Osteocyte (in vitro differentiated cells): ENCODE data around the gene GAS2L2. TPM values are rescaled to one million over a fixed set of nuclear protein-coding genes. Genes with fewer than 3 reads are reported as not detected.

Experiments
- DNase-seq: peaks from one replicate; pipeline ENCODE4 v3.0.0; 2021; ENCODE audit warnings: mixed read lengths; ENCODE audit not compliant: unreplicated experiment; ENCODE audit errors: extremely low spot score
- H3K27ac Mint-ChIP-seq: one replicate; pipeline ENCODE4 v1.8.0; 2021; ENCODE audit warnings: mild to moderate bottlenecking, mixed read lengths; ENCODE audit not compliant: unreplicated experiment
- H3K27me3 Mint-ChIP-seq: one replicate; pipeline ENCODE4 v1.8.0; 2021; ENCODE audit warnings: mixed read lengths; ENCODE audit not compliant: unreplicated experiment
- H3K36me3 Mint-ChIP-seq: one replicate; pipeline ENCODE4 v1.8.0; 2021; ENCODE audit warnings: mixed read lengths; ENCODE audit not compliant: unreplicated experiment
- H3K4me1 Mint-ChIP-seq: one replicate; pipeline ENCODE4 v1.8.0; 2021; ENCODE audit warnings: mixed read lengths; ENCODE audit not compliant: unreplicated experiment
- H3K4me3 Mint-ChIP-seq: one replicate; pipeline ENCODE4 v1.8.0; 2021; ENCODE audit warnings: mild to moderate bottlenecking, moderate library complexity, mixed read lengths; ENCODE audit not compliant: unreplicated experiment
- H3K9me3 Mint-ChIP-seq: one replicate; pipeline ENCODE4 v1.8.0; 2021; ENCODE audit warnings: mixed read lengths; ENCODE audit not compliant: unreplicated experiment
- total RNA-seq: library from RNA; stranded (reverse); gene quantifications from 2 replicates; pipeline ENCODE4 v1.2.1, GENCODE V29; 2021
- TF ChIP-seq, protein P1 (sequence below): fragments of 200-600 bp; sonication (generic); IDR thresholded peaks from 2 replicates; pipeline ENCODE4 v1.5.0; 2021; ENCODE audit warnings: antibody characterized with exemption, mild to moderate bottlenecking, moderate library complexity

Gene GAS2L2
- total RNA-seq, 1 donor from 2014 or later, result not detected

- no peaks in the 10 kb centered on the region for H3K9me3 Mint-ChIP-seq
- no peak overlapping the region for H3K27ac Mint-ChIP-seq
- TF ChIP-seq, protein P1, sequence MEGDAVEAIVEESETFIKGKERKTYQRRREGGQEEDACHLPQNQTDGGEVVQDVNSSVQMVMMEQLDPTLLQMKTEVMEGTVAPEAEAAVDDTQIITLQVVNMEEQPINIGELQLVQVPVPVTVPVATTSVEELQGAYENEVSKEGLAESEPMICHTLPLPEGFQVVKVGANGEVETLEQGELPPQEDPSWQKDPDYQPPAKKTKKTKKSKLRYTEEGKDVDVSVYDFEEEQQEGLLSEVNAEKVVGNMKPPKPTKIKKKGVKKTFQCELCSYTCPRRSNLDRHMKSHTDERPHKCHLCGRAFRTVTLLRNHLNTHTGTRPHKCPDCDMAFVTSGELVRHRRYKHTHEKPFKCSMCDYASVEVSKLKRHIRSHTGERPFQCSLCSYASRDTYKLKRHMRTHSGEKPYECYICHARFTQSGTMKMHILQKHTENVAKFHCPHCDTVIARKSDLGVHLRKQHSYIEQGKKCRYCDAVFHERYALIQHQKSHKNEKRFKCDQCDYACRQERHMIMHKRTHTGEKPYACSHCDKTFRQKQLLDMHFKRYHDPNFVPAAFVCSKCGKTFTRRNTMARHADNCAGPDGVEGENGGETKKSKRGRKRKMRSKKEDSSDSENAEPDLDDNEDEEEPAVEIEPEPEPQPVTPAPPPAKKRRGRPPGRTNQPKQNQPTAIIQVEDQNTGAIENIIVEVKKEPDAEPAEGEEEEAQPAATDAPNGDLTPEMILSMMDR, result no peak
- H3K4me3 Mint-ChIP-seq, result no peak overlapping the region
- H3K36me3 Mint-ChIP-seq, result peaks cover 4% of the 10 kb centered on the region
- no peak for DNase-seq
- peaks cover 21% of the 10 kb centered on the region for H3K4me1 Mint-ChIP-seq
- peaks cover 11% of the 10 kb centered on the region for H3K27me3 Mint-ChIP-seq
Measured at GRCh38 chr17:35735036-35735805, 17.8 kb downstream of the GAS2L2 start.

- Mint-ChIP-seq H3K36me3 (peaks cover 4% of the 10 kb centered on the region), H3K4me3 (no peak overlapping the region), H3K27ac (no peak overlapping the region), H3K9me3 (no peaks in the 10 kb centered on the region), H3K27me3 (peaks cover 3% of the 10 kb centered on the region), H3K4me1 (peaks cover 21% of the 10 kb centered on the region)
- no peak for DNase-seq
- TF ChIP-seq, protein P1, result no peak
Measured at GRCh38 chr17:35734396-35734795, 18.6 kb downstream of the GAS2L2 start.

DNA sequence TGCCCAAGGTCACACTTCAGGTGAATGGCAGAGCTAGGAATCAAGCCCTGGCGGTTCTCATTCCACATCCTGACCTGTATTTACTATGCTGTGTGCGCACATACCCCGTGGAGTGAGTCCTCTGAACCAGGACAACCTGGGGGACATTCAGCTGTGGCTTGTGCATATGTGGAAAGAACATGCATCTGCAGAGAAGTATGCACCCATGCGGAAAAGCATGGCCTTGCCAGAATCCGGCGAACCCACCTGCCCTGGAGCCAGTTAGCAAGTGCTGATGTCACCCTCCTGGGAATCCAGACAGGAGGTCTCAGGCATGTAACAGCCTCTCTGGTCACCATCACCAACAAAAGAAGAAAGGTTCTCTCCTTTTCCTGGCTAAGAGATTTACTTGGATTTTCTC, 19.7 kb downstream of the GAS2L2 start:
- Mint-ChIP-seq H3K27ac (no peak overlapping the region), H3K36me3 (peaks cover 4% of the 10 kb centered on the region), H3K27me3 (no peaks in the 10 kb centered on the region), H3K4me1 (peaks cover 24% of the 10 kb centered on the region), H3K4me3 (peak overlapping the region; percentile 81), H3K9me3 (no peaks in the 10 kb centered on the region)
- TF ChIP-seq, protein P1, result no peak
- DNase-seq, result peak; percentile 69

- H3K36me3 Mint-ChIP-seq, result peaks cover 4% of the 10 kb centered on the region
- peak overlapping the region; percentile 81 for H3K4me3 Mint-ChIP-seq
- no peaks in the 10 kb centered on the region for H3K27me3 Mint-ChIP-seq
- DNase-seq, result no peak
- H3K27ac Mint-ChIP-seq, result no peak overlapping the region
- TF ChIP-seq, protein P1, result no peak
- H3K9me3 Mint-ChIP-seq, result no peaks in the 10 kb centered on the region
- peaks cover 30% of the 10 kb centered on the region for H3K4me1 Mint-ChIP-seq
Measured at GRCh38 chr17:35732806-35733136, 20.3 kb downstream of the GAS2L2 start.

DNA sequence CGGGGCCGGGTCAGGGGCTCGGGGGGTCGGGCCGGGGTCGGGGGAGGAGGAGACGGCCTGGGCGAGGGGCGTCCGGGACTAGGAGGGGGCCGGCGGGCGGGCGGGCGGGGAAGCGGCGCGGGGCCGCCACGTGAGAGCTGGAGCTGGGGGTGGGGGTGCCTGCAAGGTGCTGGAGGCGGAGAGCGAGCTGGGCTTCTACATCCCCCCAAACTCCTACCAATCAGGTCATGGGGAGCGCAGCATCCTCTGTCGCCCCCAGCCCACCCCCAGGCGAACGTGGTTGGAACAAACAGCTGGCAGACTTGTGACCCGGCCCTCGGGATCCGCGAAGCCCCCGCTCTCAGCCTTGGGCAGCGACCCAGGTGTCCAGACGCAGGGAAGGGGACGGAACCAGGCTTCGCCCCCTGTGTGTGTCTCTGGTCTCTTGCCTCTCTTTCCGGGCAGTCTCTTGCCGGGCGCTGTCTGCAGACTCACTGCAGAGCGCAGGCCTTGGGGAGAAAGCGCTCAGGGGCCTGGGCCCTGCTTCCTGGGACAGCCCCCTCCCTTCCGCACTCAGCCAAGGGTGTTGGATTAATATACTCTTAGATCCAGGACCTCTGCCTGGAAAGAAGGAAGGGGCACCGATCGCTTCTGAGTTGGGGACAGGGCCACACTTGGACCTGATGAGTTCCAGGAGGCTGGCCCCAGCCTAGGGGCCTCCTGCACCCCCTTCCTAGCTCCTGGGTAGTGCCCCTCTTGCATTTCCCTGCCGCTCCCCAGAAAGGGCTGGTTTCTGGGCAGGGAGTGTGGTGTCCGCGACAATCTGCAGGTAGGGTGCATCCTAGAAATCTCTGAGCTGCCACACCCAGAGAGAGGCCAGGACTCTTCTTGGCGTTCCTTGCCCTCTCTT, 20.9 kb downstream of the GAS2L2 start:
- no peak overlapping the region for H3K27ac Mint-ChIP-seq
- H3K9me3 Mint-ChIP-seq, result no peaks in the 10 kb centered on the region
- H3K27me3 Mint-ChIP-seq, result no peaks in the 10 kb centered on the region
- H3K36me3 Mint-ChIP-seq, result peaks cover 4% of the 10 kb centered on the region
- peak; percentile 80 for DNase-seq
- TF ChIP-seq, protein P1, result no peak
- H3K4me1 Mint-ChIP-seq, result peaks cover 36% of the 10 kb centered on the region
- H3K4me3 Mint-ChIP-seq, result peak overlapping the region; percentile 81
